ENCODE data around the gene NDUFB11. TPM values are rescaled to one million over a fixed set of nuclear protein-coding genes. Genes with fewer than 3 reads are reported as not detected.

NDUFB11 gene
- total RNA-seq, 1 experiment from 2014 or later: 78.9 TPM

GRCh38 chrX:47133493-47133892 is 11.0 kb downstream of the NDUFB11 start:
- Histone ChIP-seq H4K20me1 (ENCODE audit: insufficient read depth) (no peaks in the 10 kb centered on the region), H3K9me2 (ENCODE audit: insufficient read depth) (no peaks in the 10 kb centered on the region), H3K79me2 (ENCODE audit: insufficient read depth, low read length) (no peaks in the 10 kb centered on the region), H3K27ac (ENCODE audit: low read depth, low read length) (no peak overlapping the region), H3K9me3 (ENCODE audit: control insufficient read depth in 1 of 2, insufficient read depth in 1 of 2, low read depth in 1 of 2, low read length in 2 of 2) (no peaks in the 10 kb centered on the region), H3K27me3 (ENCODE audit: insufficient read depth, low read length) (no peaks in the 10 kb centered on the region), H3K4me3 (replicated peaks in 1 of 2; ENCODE audit: low read depth in 1 of 2, low read length in 2 of 2) (no peak overlapping the region), H3K9ac (ENCODE audit: low read length) (no peak overlapping the region), H3K36me3 (ENCODE audit: control insufficient read depth in 1 of 2, insufficient read depth in 2 of 2, low read length in 2 of 2) (no peaks in the 10 kb centered on the region), H2AFZ (ENCODE audit: low read depth, low read length, poor library complexity, severe bottlenecking) (no peak overlapping the region), H3K4me2 (ENCODE audit: low read length) (no peak overlapping the region), H3K4me1 (ENCODE audit: control insufficient read depth in 1 of 2, insufficient read depth in 2 of 2, low read length in 2 of 2) (peaks cover 7 to 8% of the 10 kb centered on the region in 2 experiments; a peak in 3 of 4 replicates)
- no peak for ATAC-seq
- BruUV-seq (replicated peaks): no TSS peak
- TF ChIP-seq RAD21 (IDR thresholded peaks at IDR 0.05; ENCODE audit: low read depth) (no peak), CBX3 (IDR thresholded peaks at IDR 0.05; ENCODE audit: low read depth) (no peak), FOSL1 (IDR thresholded peaks at IDR 0.05; ENCODE audit: low read depth) (no peak), YY1 (IDR thresholded peaks at IDR 0.05; ENCODE audit: extremely low read depth, insufficient replicate concordance, low read depth, low read length) (no peak), ZBTB33 (IDR thresholded peaks at IDR 0.05; ENCODE audit: extremely low read depth, insufficient replicate concordance, low read length) (no peak), EZH2phosphoT487 (IDR thresholded peaks at IDR 0.05; ENCODE audit: borderline replicate concordance) (no peak), SIN3A (IDR thresholded peaks at IDR 0.05; ENCODE audit: low read depth) (no peak), EZH2 (IDR thresholded peaks at IDR 0.05) (no peak), SP1 (IDR thresholded peaks at IDR 0.05; ENCODE audit: low read depth) (no peak), ELF1 (IDR thresholded peaks at IDR 0.05; ENCODE audit: borderline replicate concordance, low read depth) (no peak), ZFX (IDR thresholded peaks at IDR 0.05) (no peak), POLR2AphosphoS5 (IDR thresholded peaks at IDR 0.05; ENCODE audit: low read depth, low read length) (no peak), EGR1 (IDR thresholded peaks at IDR 0.05; ENCODE audit: low read depth) (no peak)
- TF ChIP-seq, protein P1, sequence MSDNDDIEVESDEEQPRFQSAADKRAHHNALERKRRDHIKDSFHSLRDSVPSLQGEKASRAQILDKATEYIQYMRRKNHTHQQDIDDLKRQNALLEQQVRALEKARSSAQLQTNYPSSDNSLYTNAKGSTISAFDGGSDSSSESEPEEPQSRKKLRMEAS (IDR thresholded peaks at IDR 0.05): no peak
- TF ChIP-seq, protein P2, sequence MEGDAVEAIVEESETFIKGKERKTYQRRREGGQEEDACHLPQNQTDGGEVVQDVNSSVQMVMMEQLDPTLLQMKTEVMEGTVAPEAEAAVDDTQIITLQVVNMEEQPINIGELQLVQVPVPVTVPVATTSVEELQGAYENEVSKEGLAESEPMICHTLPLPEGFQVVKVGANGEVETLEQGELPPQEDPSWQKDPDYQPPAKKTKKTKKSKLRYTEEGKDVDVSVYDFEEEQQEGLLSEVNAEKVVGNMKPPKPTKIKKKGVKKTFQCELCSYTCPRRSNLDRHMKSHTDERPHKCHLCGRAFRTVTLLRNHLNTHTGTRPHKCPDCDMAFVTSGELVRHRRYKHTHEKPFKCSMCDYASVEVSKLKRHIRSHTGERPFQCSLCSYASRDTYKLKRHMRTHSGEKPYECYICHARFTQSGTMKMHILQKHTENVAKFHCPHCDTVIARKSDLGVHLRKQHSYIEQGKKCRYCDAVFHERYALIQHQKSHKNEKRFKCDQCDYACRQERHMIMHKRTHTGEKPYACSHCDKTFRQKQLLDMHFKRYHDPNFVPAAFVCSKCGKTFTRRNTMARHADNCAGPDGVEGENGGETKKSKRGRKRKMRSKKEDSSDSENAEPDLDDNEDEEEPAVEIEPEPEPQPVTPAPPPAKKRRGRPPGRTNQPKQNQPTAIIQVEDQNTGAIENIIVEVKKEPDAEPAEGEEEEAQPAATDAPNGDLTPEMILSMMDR (IDR thresholded peaks at IDR 0.05 in 2 of 3, conservative IDR thresholded peaks at IDR 0.05 in 1 of 3; ENCODE audit: borderline replicate concordance in 1 of 3, insufficient read depth in 1 of 3, low read depth in 2 of 3, low read length in 2 of 3): no peak
- TF ChIP-seq, protein P3, sequence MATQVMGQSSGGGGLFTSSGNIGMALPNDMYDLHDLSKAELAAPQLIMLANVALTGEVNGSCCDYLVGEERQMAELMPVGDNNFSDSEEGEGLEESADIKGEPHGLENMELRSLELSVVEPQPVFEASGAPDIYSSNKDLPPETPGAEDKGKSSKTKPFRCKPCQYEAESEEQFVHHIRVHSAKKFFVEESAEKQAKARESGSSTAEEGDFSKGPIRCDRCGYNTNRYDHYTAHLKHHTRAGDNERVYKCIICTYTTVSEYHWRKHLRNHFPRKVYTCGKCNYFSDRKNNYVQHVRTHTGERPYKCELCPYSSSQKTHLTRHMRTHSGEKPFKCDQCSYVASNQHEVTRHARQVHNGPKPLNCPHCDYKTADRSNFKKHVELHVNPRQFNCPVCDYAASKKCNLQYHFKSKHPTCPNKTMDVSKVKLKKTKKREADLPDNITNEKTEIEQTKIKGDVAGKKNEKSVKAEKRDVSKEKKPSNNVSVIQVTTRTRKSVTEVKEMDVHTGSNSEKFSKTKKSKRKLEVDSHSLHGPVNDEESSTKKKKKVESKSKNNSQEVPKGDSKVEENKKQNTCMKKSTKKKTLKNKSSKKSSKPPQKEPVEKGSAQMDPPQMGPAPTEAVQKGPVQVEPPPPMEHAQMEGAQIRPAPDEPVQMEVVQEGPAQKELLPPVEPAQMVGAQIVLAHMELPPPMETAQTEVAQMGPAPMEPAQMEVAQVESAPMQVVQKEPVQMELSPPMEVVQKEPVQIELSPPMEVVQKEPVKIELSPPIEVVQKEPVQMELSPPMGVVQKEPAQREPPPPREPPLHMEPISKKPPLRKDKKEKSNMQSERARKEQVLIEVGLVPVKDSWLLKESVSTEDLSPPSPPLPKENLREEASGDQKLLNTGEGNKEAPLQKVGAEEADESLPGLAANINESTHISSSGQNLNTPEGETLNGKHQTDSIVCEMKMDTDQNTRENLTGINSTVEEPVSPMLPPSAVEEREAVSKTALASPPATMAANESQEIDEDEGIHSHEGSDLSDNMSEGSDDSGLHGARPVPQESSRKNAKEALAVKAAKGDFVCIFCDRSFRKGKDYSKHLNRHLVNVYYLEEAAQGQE (IDR thresholded peaks at IDR 0.05; ENCODE audit: low read depth): no peak
- RAD21 ChIA-PET (ENCODE audit: low non-redundant PET in 1 of 2, low total read pairs in 2 of 2, uncharacterized antibody in 2 of 2, unreplicated experiment in 2 of 2): no interaction called here
- DNase-seq (ENCODE audit: low read depth, low spot score): no peak
- POLR2A ChIA-PET: interaction anchor here (2.5 kb wide), 1 partner anchor 11 kb away, joined by 12 read pairs; the partner anchor contains the start of genes NDUFB11 and RBM10
- intact Hi-C loops (cut with micrococcal nuclease): no loop called here
- CTCF ChIA-PET: no interaction called here
